KG1 (cell line): ENCODE data around the gene RBM17.
"Not testable (repeated sequence)": the region's sequence is repeated elsewhere in the genome, so short reads cannot be mapped to it uniquely, and the experiment has no call there.

Experiments used
- DNase-seq: peaks from one replicate; lab custom pipeline; 2025; lab: John Stamatoyannopoulos, UW

The RBM17 gene

DNA sequence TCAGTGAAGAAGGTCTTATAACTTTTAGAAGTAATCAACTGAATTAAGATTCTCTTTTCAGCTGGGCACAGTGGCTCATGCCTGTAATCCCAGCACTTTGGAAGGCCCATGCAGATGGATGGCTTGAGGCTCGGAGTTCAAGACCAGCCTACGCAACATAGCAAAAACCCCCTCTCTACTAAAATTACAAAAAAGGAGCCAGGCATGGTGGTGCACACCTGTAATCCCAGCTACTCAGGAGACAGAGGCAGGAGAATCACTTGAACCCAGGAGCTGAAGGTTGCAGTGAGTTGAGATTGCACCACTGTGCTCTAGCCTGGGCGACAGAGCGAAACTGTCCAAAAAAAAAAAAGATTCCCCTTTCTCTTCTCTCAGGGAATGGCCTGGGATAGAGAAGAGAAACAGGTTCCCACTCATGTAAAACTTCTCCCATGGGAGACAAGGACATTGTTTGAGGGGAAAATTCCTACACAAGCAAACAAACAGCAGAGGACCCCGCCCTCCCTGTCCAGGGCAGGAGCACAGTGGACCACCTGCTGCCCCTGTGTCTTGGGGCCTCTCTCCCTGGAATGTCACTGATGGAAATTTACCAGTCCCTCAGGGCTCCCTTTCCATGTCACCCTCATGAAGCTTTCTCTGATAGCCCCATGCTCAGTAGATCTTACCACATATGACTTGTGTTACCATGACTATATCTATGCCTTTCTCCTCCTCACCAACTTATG, 32.3 kb upstream of the RBM17 start:
- DNase-seq = no peak

GRCh38 chr10:6058682-6059475, 30.0 kb upstream of the RBM17 start:
- DNase-seq = no peak

- DNase-seq = no peak
Observed at GRCh38 chr10:6059506-6059905, 29.3 kb upstream of the RBM17 start.

GRCh38 chr10:6061056-6061455, 27.8 kb upstream of the RBM17 start:
- DNase-seq = no peak

DNA sequence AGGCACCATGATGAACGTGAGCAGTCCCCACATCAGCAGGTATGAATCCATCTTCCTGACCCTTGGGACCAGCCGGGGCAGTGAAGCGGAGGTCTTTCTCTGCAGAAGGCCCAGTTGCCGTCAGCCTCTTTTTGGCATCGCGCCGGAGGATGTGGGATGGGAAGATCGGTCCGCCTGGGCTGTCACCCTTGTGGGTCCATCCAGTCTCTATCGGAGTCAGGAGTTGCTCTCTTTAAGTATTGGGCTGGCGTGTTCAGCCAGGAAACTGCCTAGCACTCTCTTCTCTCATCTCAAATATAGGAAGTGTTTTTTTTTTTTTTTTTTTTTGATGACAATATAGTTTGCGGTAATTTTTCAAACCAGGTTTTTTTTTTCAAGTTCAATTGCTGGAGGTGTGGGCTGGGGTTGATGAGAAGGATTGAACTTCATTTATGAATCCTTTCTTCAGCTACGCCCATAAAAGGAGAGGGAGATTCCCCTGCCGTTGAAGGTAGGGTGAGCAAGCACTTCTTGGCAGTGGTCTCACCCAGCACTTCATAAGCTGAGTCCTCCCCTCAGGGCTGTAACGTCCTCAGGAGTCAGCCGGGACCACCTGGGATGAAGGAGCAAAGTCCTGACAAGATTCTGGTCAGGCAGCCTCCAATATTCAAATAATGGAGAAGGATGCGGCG, 26.6 kb upstream of the RBM17 start, which contains the start of gene IL2RA:
TSS of gene IL2RA (minus strand) at position 267 of the 671 bp plus-strand sequence. CDS start at position 51, 216 bp downstream.
- DNase-seq = no peak

DNA sequence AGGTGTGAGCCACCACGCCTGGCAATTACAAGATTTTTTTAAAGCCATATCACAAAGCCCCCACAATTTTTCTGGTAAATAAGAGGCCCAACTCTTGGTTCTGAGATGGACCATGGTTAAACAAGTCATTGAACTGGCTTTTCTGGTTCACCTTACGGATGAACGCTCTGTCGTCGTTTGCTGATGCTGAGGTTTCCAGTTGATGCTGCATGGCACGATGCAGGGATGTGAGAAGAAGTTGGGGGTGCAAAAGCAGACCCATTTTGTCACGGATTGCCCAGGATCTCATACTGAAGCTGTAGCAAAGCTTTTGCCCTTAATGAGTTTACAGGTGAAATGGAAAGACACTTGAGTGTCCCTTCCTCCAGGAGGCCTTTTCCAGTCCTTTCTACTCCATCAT, 24.7 kb upstream of the RBM17 start:
- no peak for DNase-seq

DNA sequence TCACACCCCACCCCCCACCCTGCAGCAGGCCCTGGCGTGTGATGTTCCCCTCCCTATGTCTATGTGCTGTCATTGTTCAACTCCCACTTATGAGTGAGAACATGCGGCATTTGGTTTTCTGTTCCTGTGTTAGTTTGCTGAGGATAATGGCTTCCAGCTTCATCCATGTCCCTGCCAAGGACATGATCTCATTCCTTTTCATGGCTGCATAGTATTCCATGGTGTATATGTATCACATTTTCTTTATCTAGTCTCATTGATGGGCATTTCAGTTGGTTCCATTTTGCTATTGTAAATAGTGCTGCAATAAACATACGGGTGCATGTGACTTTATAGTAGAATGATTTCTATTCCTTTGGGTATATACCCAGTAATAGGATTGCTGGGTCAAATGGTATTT, 24.1 kb upstream of the RBM17 start:
- DNase-seq = not testable (repeated sequence)

- no peak for DNase-seq
Observed at GRCh38 chr10:6065406-6065805, 23.4 kb upstream of the RBM17 start.

DNA sequence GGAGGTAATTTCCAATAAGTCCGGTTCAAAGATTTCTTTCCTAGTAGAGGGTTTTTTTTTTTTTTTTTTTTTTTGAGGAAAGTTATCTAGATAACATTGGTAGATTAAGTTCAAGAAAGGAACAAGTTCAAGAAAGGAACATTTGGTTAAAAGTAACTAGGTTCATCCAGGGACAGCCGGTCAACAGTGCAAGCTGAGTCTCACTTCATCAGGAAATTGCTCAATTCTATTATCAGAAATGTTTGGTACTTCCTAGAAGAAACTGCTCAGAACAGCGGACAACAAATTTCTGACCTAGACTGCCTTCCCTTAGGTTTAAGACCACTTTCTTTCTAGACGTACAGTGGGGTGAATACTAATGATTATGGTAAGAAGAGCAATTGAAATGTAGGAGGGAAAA, 23.0 kb upstream of the RBM17 start:
- DNase-seq = no peak

- DNase-seq = no peak
Observed at GRCh38 chr10:6067457-6067856, 21.4 kb upstream of the RBM17 start.

DNA sequence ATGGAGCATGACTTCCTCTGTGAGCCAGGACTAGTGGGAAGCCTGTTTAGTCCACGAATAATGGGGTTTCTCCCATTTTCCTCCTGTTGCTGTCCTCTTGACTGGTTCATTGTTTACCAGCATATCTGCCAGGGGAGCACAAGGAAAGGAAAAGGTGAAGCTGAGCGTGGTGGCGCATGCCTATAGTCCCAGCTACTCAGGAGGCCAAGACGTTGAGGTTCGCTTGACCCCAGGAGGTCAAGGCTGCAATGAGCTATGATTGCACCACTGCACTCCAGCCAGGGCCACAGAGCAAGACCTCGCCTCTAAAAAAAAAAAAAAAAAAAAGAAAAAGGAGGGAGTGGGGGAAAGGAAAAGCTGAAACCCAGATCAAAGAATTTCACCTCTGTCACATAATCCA, 20.8 kb upstream of the RBM17 start:
- no peak for DNase-seq

GRCh38 chr10:6068422-6068821, 20.4 kb upstream of the RBM17 start:
- peak; percentile 72 for DNase-seq

DNA sequence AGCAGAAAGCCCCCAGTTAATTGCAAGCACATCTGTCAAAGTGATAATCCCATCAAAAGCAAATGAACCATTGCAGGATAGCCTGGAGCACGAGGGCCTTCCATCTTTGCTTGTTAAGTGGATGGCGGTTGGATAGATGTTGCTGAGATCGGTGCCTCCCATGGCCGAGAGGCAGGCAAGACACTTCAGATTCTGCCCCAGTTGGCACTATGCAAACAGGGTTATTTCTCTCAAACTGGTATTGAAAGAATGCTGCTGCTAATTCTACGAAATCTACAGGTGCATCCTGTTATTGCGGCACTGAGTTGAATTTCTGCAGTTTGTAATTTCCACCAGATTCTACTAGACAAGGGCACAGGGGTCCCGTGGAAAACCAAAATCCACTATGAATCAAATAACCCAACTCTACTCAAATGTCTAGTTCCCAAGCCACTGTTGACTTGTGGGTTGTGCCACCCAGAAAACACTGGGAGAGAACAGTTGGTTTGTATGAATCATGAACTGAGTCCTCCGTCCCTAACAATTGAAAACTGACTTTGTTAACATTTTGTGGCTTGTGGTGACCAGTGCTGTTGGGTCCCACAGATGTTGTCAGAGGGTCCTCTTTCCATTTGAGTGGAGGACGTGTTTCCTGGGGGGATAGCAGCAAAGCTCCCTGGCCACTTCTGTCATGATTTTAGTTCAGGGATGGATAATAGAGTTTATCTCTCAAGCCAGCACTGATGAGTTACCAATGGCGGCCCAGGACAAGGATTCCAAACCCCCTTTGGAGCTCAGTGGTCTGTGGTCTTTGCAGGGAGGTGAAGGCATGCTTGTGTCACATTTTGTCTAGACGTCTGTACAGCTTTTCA, 19.5 kb upstream of the RBM17 start:
- DNase-seq = no peak

GRCh38 chr10:6070660-6071059, 18.2 kb upstream of the RBM17 start:
- DNase-seq = no peak

- no peak for DNase-seq
Observed at GRCh38 chr10:6071181-6072175, 17.4 kb upstream of the RBM17 start.

GRCh38 chr10:6072215-6072934, 16.5 kb upstream of the RBM17 start:
- DNase-seq = no peak

GRCh38 chr10:6074489-6075301, 14.1 kb upstream of the RBM17 start:
- DNase-seq = no peak

DNA sequence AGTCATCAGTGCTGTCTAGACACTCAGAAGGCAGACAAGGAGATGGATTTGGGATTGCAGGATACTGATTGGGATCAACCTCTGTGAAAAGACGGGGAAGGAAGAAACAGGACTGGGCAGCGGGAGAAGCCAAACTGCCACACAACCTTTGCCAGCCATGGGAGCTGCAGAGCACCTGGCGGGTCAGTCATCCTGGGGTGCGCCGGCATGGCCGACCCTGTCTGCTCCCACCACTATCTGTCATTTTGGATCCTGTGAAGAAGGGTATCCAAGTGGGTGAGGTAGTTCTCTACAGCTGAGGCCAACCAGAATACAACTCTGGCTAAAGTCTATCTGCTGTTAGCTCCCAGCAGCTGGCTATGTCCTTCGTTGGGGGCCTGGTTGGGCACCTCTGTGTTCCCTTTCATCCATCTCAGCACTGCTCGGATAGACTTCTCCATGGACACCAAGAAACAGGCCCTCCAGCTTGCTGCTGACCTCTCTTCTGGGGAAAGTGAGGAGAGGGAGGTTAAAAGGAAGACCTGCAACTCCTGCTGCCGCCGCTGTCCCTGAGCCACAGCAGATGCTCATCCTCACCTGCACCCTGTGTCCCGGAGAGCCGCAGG, 11.7 kb upstream of the RBM17 start:
- no peak for DNase-seq

DNA sequence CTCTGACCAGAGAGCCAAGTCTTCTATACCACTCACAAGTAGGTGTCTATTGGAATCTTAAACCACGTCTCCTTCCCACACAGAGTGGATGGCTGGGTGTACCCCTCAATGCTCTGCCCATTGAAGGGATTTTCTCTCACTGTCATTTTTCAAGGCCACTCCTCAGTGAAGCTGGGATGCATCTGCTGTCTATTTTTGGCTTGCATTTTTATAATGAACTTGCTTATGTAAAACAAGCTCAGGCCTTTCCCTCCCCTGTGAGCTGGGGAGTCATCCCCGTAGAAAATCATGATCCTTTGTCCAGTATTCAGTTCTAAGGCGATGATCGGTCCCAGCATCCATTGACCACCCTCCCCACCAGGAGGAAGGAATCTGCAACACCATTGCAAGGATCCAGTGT, 9.8 kb upstream of the RBM17 start:
- DNase-seq = no peak
